Subcutaneous preadipocyte (primary cell): ENCODE results near the gene KIT. TPM values are rescaled to one million over a fixed set of nuclear protein-coding genes. Genes with fewer than 3 reads are reported as not detected.

Experiments
- total RNA-seq: library from RNA; depleted of rRNA; stranded (reverse); fragments of >200 nt; gene quantifications from 2 replicates; pipeline ENCODE4 v1.2.3, GENCODE V29; 2012

KIT gene
- total RNA-seq, result 0.73 and 0.78 TPM in 2 replicates

GRCh38 chr4:54657551-54658251 is at the start of gene KIT:
TSS of gene KIT (plus strand) at chr4:54657957. CDS start at chr4:54658015, 58 bp downstream.

